Hepatocyte (in vitro differentiated cells): ENCODE measurements around the gene MEG3. TPM values are rescaled to one million over a fixed set of nuclear protein-coding genes. Genes with fewer than 3 reads are reported as not detected.

Experiments used
- DNase-seq: peaks from one replicate; pipeline ENCODE4 v3.0.0-alpha.2; 2016; ENCODE audit warnings: low spot score
- H2AFZ ChIP-seq: fragments of 200-600 bp; sonication (generic); 2 replicates; pipeline ENCODE4 v1.6.0; 2016; ENCODE audit warnings: antibody characterized with exemption, mild to moderate bottlenecking
- H3K27ac ChIP-seq: fragments of 200-600 bp; sonication (generic); 2 replicates; pipeline ENCODE4 v1.5.1; 2016; ENCODE audit warnings: mild to moderate bottlenecking
- H3K27me3 ChIP-seq: fragments of 200-600 bp; sonication (generic); 2 replicates; pipeline ENCODE4 v1.6.1; 2016
- H3K36me3 ChIP-seq: fragments of 200-600 bp; sonication (generic); replicated peaks from 2 replicates; pipeline ENCODE4 v1.5.1; 2016; ENCODE audit warnings: low read depth; ENCODE audit not compliant: insufficient read depth
- H3K4me1 ChIP-seq: fragments of 200-600 bp; sonication (generic); 2 replicates; pipeline ENCODE4 v1.5.1; 2016; ENCODE audit warnings: mild to moderate bottlenecking, moderate library complexity; ENCODE audit not compliant: insufficient read depth
- H3K4me2 ChIP-seq: fragments of 200-600 bp; sonication (generic); 2 replicates; pipeline ENCODE4 v1.6.0; 2016
- H3K4me3 ChIP-seq: fragments of 200-600 bp; sonication (generic); 2 replicates; pipeline ENCODE4 v1.5.1; 2016; ENCODE audit warnings: mild to moderate bottlenecking
- H3K79me2 ChIP-seq: fragments of 200-600 bp; sonication (generic); 2 replicates; pipeline ENCODE4 v1.6.0; 2017; ENCODE audit warnings: mild to moderate bottlenecking
- H3K9me2 ChIP-seq: fragments of 200-600 bp; sonication (generic); replicated peaks from 2 replicates; pipeline ENCODE4 v1.6.0; 2017; ENCODE audit warnings: mild to moderate bottlenecking; ENCODE audit not compliant: insufficient read depth
- H3K9me3 ChIP-seq: fragments of 200-600 bp; sonication (generic); 2 replicates; pipeline ENCODE4 v1.5.1; 2016; ENCODE audit warnings: low read depth, mild to moderate bottlenecking
- H4K20me1 ChIP-seq: fragments of 200-600 bp; sonication (generic); 2 replicates; pipeline ENCODE4 v1.6.0; 2016; ENCODE audit warnings: mild to moderate bottlenecking; ENCODE audit not compliant: insufficient read depth, poor library complexity, severe bottlenecking
- CTCF ChIP-seq: fragments of 200-600 bp; sonication (generic); IDR thresholded peaks from 2 replicates; pipeline ENCODE4 v1.5.1; 2016; ENCODE audit warnings: antibody characterized with exemption, mild to moderate bottlenecking; ENCODE audit not compliant: poor library complexity
- EZH2 ChIP-seq: fragments of 200-600 bp; sonication (generic); IDR thresholded peaks from 2 replicates; pipeline ENCODE4 v1.6.1; 2016; ENCODE audit warnings: antibody characterized with exemption, mild to moderate bottlenecking, borderline replicate concordance
- EZH2phosphoT487 ChIP-seq: fragments of 200-600 bp; sonication (generic); IDR thresholded peaks from one replicate; pipeline ENCODE4 v1.6.1; 2018; ENCODE audit warnings: antibody characterized with exemption, mild to moderate bottlenecking, low read depth, moderate library complexity; ENCODE audit not compliant: unreplicated experiment, severe bottlenecking
- WGBS: methylation state at CpG from one replicate; pipeline ENCODE4 v1.1.6; 2016; ENCODE audit warnings: low lambda C conversion rate; ENCODE audit errors: missing lambda C conversion rate; 5-methylcytosine and 5-hydroxymethylcytosine counted together
- polyA plus RNA-seq: library from polyadenylated mRNA; unstranded; fragments of >200 nt; fragmentation: Nextera tagmentation; extraction: Ambion mirVana; gene quantifications from 2 replicates; pipeline ENCODE4 v1.2.1, GENCODE V29; 2016
- total RNA-seq: library from RNA; depleted of rRNA; stranded (reverse); fragments of >200 nt; gene quantifications from 2 replicates; pipeline ENCODE4 v1.2.3, GENCODE V29; 2014

Gene MEG3
- total and polyA plus RNA-seq, 2 experiments from 2014 or later: not detected

GRCh38 chr14:100779691-100780080 is 46.2 kb upstream of the MEG3 start:
- no peak for DNase-seq
- Histone ChIP-seq H2AFZ (no peak overlapping the region), H3K27ac (no peak overlapping the region), H3K4me1 (peaks cover 25% of the 10 kb centered on the region), H3K9me2 (no peaks in the 10 kb centered on the region), H3K36me3 (no peaks in the 10 kb centered on the region), H3K27me3 (no peaks in the 10 kb centered on the region), H4K20me1 (no peaks in the 10 kb centered on the region), H3K4me3 (no peak overlapping the region), H3K4me2 (no peak overlapping the region), H3K79me2 (no peaks in the 10 kb centered on the region), H3K9me3 (no peaks in the 10 kb centered on the region)
- no peak for TF ChIP-seq CTCF
- TF ChIP-seq EZH2: no peak
- TF ChIP-seq EZH2phosphoT487: no peak
- 98% methylated on average over 13 of the region's 13 CpGs for WGBS

- WGBS: 97% methylated on average over 12 of the region's 12 CpGs
- TF ChIP-seq EZH2: no peak
- no peak for TF ChIP-seq EZH2phosphoT487
- no peak for TF ChIP-seq CTCF
These were observed 45.7 kb upstream of the MEG3 start for GRCh38 chr14:100780246-100780645.

GRCh38 chr14:100780646-100781355 is 45.1 kb upstream of the MEG3 start:
- H3K27me3 ChIP-seq: no peaks in the 10 kb centered on the region
- no peaks in the 10 kb centered on the region for H3K9me2 ChIP-seq
- H3K79me2 ChIP-seq: no peaks in the 10 kb centered on the region
- no peak overlapping the region for H3K4me2 ChIP-seq
- H2AFZ ChIP-seq: no peak overlapping the region
- H4K20me1 ChIP-seq: no peaks in the 10 kb centered on the region
- no peak for TF ChIP-seq CTCF
- TF ChIP-seq EZH2: no peak
- TF ChIP-seq EZH2phosphoT487: no peak
- H3K9me3 ChIP-seq: no peaks in the 10 kb centered on the region
- no peaks in the 10 kb centered on the region for H3K36me3 ChIP-seq
- WGBS: 88% methylated on average over 12 of the region's 12 CpGs
- no peak for DNase-seq
- H3K4me3 ChIP-seq: no peak overlapping the region
- H3K4me1 ChIP-seq: peaks cover 18% of the 10 kb centered on the region
- H3K27ac ChIP-seq: no peak overlapping the region

More at GRCh38 chr14:100780246-100780645, 45.7 kb upstream of the MEG3 start:
- Histone ChIP-seq H3K9me3 (no peaks in the 10 kb centered on the region), H2AFZ (no peak overlapping the region), H3K4me2 (no peak overlapping the region), H3K4me1 (peaks cover 24% of the 10 kb centered on the region), H3K79me2 (no peaks in the 10 kb centered on the region), H3K27ac (no peak overlapping the region), H3K36me3 (no peaks in the 10 kb centered on the region), H4K20me1 (no peaks in the 10 kb centered on the region), H3K9me2 (no peaks in the 10 kb centered on the region), H3K27me3 (no peaks in the 10 kb centered on the region), H3K4me3 (no peak overlapping the region)
- no peak for DNase-seq
